GM19099 (cell line): ENCODE measurements around the gene PPFIA4.

ENCODE experiments used
- POLR2A ChIP-seq: IDR thresholded peaks from 3 replicates; pipeline ENCODE4 v1.6.1; 2011; ENCODE audit warnings: low read depth; ENCODE audit not compliant: insufficient read length; ENCODE audit errors: extremely low read depth

PPFIA4 gene

GRCh38 chr1:203026031-203026665 lies at the start of gene PPFIA4:
PPFIA4 (plus strand) TSS chr1:203026491; CDS start chr1:203039009, 12,518 bp downstream.
- TF ChIP-seq POLR2A = peak; percentile 30

GRCh38 chr1:202976633-202977032 lies 49.7 kb upstream of the PPFIA4 start:
- no peak for TF ChIP-seq POLR2A

- TF ChIP-seq POLR2A = no peak
Observed at GRCh38 chr1:202979459-202979858, 46.8 kb upstream of the PPFIA4 start.

GRCh38 chr1:202981939-202982338 lies 44.4 kb upstream of the PPFIA4 start:
- TF ChIP-seq POLR2A = no peak

GRCh38 chr1:202982715-202983430 lies 43.4 kb upstream of the PPFIA4 start:
- no peak for TF ChIP-seq POLR2A

GRCh38 chr1:202987255-202987654 lies 39.0 kb upstream of the PPFIA4 start:
- TF ChIP-seq POLR2A = no peak

- TF ChIP-seq POLR2A = no peak
Observed at GRCh38 chr1:202987922-202988583, 38.2 kb upstream of the PPFIA4 start.

GRCh38 chr1:202989879-202990278 lies 36.4 kb upstream of the PPFIA4 start:
- TF ChIP-seq POLR2A = no peak

- no peak for TF ChIP-seq POLR2A
Observed at GRCh38 chr1:202991112-202991511, 35.2 kb upstream of the PPFIA4 start.

- no peak for TF ChIP-seq POLR2A
Observed at GRCh38 chr1:202994756-202995155, 31.5 kb upstream of the PPFIA4 start.

- TF ChIP-seq POLR2A = no peak
Observed at GRCh38 chr1:202998836-202999750, 27.2 kb upstream of the PPFIA4 start.

- TF ChIP-seq POLR2A = no peak
Observed at GRCh38 chr1:203000217-203000944, 25.9 kb upstream of the PPFIA4 start.

GRCh38 chr1:203001986-203002385 lies 24.3 kb upstream of the PPFIA4 start:
- TF ChIP-seq POLR2A = no peak

- no peak for TF ChIP-seq POLR2A
Observed at GRCh38 chr1:203002951-203003350, 23.3 kb upstream of the PPFIA4 start.
